Tibial nerve (tissue), 4 donors: ENCODE measurements around the gene NTF4. TPM values are rescaled to one million over a fixed set of nuclear protein-coding genes. Genes with fewer than 3 reads are reported as not detected.

ENCODE experiments used
- DNase-seq, 2 donors: peaks; one replicate each; pipeline ENCODE4 v3.0.0-alpha.2; 2019; ENCODE audit warnings: low spot score in 2 of 2
- H3K27ac ChIP-seq, 4 donors: fragments of 200-600 bp; sonication (generic) in 3 of 4; one replicate each; pipeline ENCODE4 v1.5.1; 2017 to 2019; ENCODE audit warnings: mild to moderate bottlenecking in 1 of 4
- H3K27me3 ChIP-seq, 2 donors: fragments of 200-600 bp; sonication (generic) in 1 of 2; one replicate each; pipeline versions ENCODE4 v1.5.1 to v1.6.0; 2017 to 2019
- H3K36me3 ChIP-seq, 3 donors: fragments of 200-600 bp; sonication (generic); one replicate each; pipeline ENCODE4 v1.5.1; 2018 to 2019
- H3K4me1 ChIP-seq, 4 donors: fragments of 200-600 bp; sonication (generic) in 3 of 4; one replicate each; pipeline ENCODE4 v1.5.1; 2017 to 2019
- H3K4me3 ChIP-seq, 4 donors: fragments of 200-600 bp; sonication (generic) in 3 of 4; one replicate each; pipeline ENCODE4 v1.5.1; 2017 to 2019; ENCODE audit warnings: mild to moderate bottlenecking in 1 of 4, moderate library complexity in 1 of 4
- H3K9me3 ChIP-seq, 4 donors: fragments of 200-600 bp; sonication (generic) in 3 of 4; one replicate each; pipeline ENCODE4 v1.5.1; 2017 to 2019
- EP300 ChIP-seq, 2 donors: sonication (generic); formaldehyde crosslinking; IDR thresholded peaks; one replicate each; pipeline ENCODE4 v1.6.1; 2017; ENCODE audit warnings: antibody characterized with exemption in 2 of 2, mild to moderate bottlenecking in 1 of 2
- POLR2A ChIP-seq, 2 donors: fragments of 450-650 bp; IDR thresholded peaks; one replicate each; pipeline ENCODE4 v1.6.1; 2017; ENCODE audit warnings: antibody characterized with exemption in 2 of 2, mild to moderate bottlenecking in 2 of 2, moderate library complexity in 2 of 2
- WGBS, 2 donors: methylation state at CpG; one replicate each; pipeline ENCODE4 v1.1.5; 2018; 5-methylcytosine and 5-hydroxymethylcytosine counted together
- total RNA-seq, 4 donors: library from RNA; depleted of rRNA; stranded (reverse); fragments of >200 nt; gene quantifications; one replicate each; pipeline ENCODE4 v1.1.0, GENCODE V29; 2016
- TF ChIP-seq, protein P1 (sequence below), 5 experiments: fragments of 200-600 bp in 3 of 5; fragments of 450-650 bp in 2 of 5; sonication (generic) in 3 of 5; IDR thresholded peaks; one replicate each; pipeline ENCODE4 v1.5.1; 2016 to 2019; ENCODE audit warnings: antibody characterized with exemption in 5 of 5, mild to moderate bottlenecking in 3 of 5, moderate library complexity in 2 of 5

The NTF4 gene
- total RNA-seq, 4 donors from 2014 or later = not detected

DNA sequence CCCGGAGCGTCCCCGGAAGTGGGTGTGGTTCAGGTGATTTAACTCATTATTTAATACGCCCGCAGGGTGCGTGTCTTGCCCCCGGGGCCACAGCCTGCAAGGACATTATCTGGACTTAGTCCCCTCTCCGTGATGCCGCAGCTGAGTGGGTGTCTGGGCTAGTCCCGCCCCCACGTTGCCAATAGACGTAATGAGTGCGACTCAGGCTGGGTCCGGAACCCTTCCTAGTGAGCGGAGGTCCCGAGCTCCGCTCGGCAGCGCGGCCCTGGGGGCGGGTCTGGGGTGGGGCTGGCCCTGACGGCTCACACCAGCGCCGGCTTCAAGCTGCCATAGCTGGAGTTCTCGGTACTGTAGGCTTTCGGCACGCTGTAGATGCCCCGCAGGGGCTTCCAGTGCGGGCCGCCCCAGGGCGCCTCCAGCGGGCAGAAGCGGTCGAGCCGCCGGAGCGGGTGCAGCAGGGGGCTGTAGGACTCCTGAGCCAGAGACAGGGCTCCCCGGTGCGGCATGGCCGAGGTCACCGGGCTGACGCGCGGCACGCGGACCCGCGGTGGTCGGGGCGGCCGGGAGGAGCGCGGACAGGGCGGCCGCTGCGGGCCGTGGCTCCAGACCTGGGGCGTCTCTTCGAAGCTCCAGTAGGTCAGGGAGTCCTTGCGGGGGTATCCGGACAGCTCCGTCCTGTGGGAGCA is 46.8 kb downstream of the NTF4 start:
- WGBS, 2 donors = 2% methylated on average over 25 to 35 of the region's 62 CpGs
- peaks cover 0 to 26% (median 19%) of the 10 kb centered on the region in 4 donors for H3K4me1 ChIP-seq
- no peak for DNase-seq
- no peak for TF ChIP-seq EP300 (IDR thresholded peaks at IDR 0.05)
- TF ChIP-seq, protein P1, sequence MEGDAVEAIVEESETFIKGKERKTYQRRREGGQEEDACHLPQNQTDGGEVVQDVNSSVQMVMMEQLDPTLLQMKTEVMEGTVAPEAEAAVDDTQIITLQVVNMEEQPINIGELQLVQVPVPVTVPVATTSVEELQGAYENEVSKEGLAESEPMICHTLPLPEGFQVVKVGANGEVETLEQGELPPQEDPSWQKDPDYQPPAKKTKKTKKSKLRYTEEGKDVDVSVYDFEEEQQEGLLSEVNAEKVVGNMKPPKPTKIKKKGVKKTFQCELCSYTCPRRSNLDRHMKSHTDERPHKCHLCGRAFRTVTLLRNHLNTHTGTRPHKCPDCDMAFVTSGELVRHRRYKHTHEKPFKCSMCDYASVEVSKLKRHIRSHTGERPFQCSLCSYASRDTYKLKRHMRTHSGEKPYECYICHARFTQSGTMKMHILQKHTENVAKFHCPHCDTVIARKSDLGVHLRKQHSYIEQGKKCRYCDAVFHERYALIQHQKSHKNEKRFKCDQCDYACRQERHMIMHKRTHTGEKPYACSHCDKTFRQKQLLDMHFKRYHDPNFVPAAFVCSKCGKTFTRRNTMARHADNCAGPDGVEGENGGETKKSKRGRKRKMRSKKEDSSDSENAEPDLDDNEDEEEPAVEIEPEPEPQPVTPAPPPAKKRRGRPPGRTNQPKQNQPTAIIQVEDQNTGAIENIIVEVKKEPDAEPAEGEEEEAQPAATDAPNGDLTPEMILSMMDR (IDR thresholded peaks at IDR 0.05) = peak; percentile 37 to 63 (median 42)
- no peak for TF ChIP-seq POLR2A (IDR thresholded peaks at IDR 0.05)
- peaks cover 0 to 46% of the 10 kb centered on the region in 2 donors for H3K27me3 ChIP-seq
- H3K27ac ChIP-seq = no peak overlapping the region
- peak overlapping the region; percentile 6 to 56 (median 46) for H3K4me3 ChIP-seq
- no peaks in the 10 kb centered on the region for H3K9me3 ChIP-seq
- H3K36me3 ChIP-seq = peaks cover 0 to 38% (median 4%) of the 10 kb centered on the region in 3 donors

DNA sequence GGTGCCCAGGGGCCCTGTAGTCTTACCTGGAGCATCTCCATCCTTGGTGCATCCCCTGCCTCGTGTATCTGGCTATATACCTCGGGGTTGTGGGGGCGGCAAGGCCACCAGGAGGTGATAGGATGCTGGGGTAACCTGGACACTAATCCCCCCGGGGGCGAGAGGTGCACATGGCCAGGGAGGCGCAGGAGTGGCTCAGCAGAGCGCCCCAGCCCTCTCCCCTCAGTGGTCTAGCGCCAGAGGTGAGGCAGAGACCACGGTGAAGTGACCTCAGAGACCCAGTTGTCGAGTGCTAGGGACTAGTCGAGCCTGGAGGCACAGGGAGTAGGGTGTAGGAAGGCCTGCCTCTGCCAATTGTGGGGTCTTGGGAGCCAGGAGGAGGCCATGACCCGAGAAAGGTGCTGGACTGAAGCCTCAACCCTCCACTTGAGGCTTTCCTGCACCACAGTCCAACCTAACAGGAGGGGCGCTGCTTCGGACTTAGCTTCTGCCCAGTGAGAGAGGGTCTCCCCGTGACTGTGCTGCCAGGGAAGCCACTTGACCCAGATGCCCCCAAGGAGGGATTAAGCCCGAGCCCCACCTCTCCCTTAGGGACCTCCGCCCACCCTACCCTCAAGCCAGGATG is 47.5 kb downstream of the NTF4 start, which contains the start of gene LHB:
LHB (minus strand) TSS at position 51 of the 625 bp plus-strand sequence; CDS start at position 41, 10 bp downstream.
- no peak for DNase-seq
- Histone ChIP-seq H3K27me3 (peaks cover 0 to 43% of the 10 kb centered on the region in 2 donors), H3K9me3 (no peaks in the 10 kb centered on the region), H3K36me3 (peaks cover 0 to 45% (median 4%) of the 10 kb centered on the region in 3 donors), H3K27ac (no peak within 1 kb of the TSS), H3K4me3 (peak within 1 kb of the TSS; percentile 6 to 56 (median 44)), H3K4me1 (peaks cover 0 to 26% (median 19%) of the 10 kb centered on the region in 4 donors)
- WGBS, 2 donors = 71 to 82% methylated on average over 12 to 17 of the region's 17 CpGs
- no peak for TF ChIP-seq POLR2A (IDR thresholded peaks at IDR 0.05)
- no peak for TF ChIP-seq EP300 (IDR thresholded peaks at IDR 0.05)
- TF ChIP-seq, protein P1 (IDR thresholded peaks at IDR 0.05) = no peak

DNA sequence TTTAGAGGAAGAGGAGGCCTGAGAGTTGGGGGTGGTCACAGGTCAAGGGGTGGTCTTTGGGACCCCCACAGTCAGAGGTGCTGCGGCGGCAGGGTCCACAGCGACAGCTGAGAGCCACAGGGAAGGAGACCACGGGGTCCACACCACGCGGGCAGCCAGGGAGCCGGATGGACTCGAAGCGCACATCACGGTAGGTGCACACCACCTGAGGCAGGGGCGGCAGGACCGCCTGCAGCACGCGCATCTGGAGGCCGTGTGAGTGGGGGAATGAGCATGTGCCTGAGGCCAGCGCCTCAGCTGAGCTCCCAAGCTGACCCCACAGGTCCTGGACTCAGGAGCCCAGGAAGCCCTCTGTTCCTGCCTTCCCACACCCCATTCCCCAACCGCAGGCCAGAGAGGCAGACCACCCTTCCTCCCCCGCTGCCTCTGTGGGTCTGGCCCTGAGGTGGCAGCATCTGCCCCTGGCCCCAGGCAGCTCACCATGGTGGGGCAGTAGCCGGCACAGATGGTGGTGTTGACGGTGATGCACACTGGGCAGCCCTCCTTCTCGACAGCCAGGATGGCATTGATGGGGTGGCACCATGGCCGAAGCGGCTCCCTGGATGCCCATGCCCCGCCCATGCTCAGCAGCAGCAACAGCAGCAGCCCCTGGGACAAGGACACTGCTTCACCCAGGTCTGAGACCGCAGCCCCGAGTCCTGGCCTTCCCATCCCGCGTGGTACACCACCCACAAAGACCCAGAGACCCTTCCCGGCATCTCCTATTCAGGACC is 48.4 kb downstream of the NTF4 start:
- Histone ChIP-seq H3K4me3 (no peak overlapping the region), H3K27me3 (peaks cover 0 to 35% of the 10 kb centered on the region in 2 donors), H3K36me3 (peaks cover 0 to 54% (median 5%) of the 10 kb centered on the region in 3 donors), H3K9me3 (no peaks in the 10 kb centered on the region), H3K4me1 (peaks cover 0 to 26% (median 19%) of the 10 kb centered on the region in 4 donors), H3K27ac (no peak overlapping the region)
- no peak for DNase-seq
- no peak for TF ChIP-seq EP300 (IDR thresholded peaks at IDR 0.05)
- no peak for TF ChIP-seq POLR2A (IDR thresholded peaks at IDR 0.05)
- TF ChIP-seq, protein P1 (IDR thresholded peaks at IDR 0.05) = no peak
- 87 to 93% methylated on average over 16 of the region's 29 CpGs for WGBS, 2 donors

DNA sequence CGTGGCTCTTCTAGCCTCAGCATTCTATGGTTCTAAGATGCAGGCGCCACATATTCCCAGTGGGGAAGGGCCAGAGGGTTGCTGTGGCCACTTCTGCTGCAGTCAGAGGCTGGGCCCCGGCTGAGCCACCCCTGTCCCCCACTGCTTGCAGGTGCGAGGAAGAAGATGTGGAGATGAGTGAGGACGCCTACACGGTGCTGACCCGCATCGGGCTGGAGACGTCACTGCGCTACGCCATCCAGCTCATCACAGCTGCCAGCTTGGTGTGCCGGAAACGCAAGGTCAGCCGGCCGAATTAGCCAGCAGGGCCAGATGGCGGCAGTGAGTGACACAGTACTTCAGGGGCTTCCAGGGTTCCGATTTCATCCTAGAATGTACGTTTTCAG is 49.8 kb downstream of the NTF4 start:
- TF ChIP-seq EP300 (IDR thresholded peaks at IDR 0.05) (no peak), POLR2A (IDR thresholded peaks at IDR 0.05) (no peak)
- TF ChIP-seq, protein P1 (IDR thresholded peaks at IDR 0.05) = no peak
- Histone ChIP-seq H3K4me1 (peaks cover 0 to 26% (median 19%) of the 10 kb centered on the region in 4 donors), H3K36me3 (peaks cover 0 to 67% (median 16%) of the 10 kb centered on the region in 3 donors), H3K27ac (no peak overlapping the region), H3K27me3 (peaks cover 0 to 21% of the 10 kb centered on the region in 2 donors), H3K9me3 (no peaks in the 10 kb centered on the region), H3K4me3 (no peak overlapping the region)
- DNase-seq = no peak
- 89 to 90% methylated on average over 13 to 18 of the region's 18 CpGs for WGBS, 2 donors
